HEK293 (cell line): Measurements from ENCODE around the gene SMIM26.

Source experiments
- CTCF ChIP-seq: fragments of 450-650 bp; formaldehyde crosslinking; IDR thresholded peaks from 2 replicates; pipeline ENCODE4 v1.5.1; 2016; ENCODE audit warnings: missing biosample characterization, missing genetic modification characterization
- EGR2 ChIP-seq: fragments of 450-650 bp; formaldehyde crosslinking; IDR thresholded peaks from 2 replicates; pipeline ENCODE4 v1.5.1; 2016; ENCODE audit warnings: low read depth, missing biosample characterization, missing genetic modification characterization
- GLIS2 ChIP-seq: fragments of 450-650 bp; formaldehyde crosslinking; IDR thresholded peaks from 2 replicates; pipeline ENCODE4 v1.5.1; 2016; ENCODE audit warnings: missing biosample characterization, missing genetic modification characterization
- HIC1 ChIP-seq: fragments of 450-650 bp; formaldehyde crosslinking; IDR thresholded peaks from 2 replicates; pipeline ENCODE4 v1.5.1; 2016; ENCODE audit warnings: missing biosample characterization, missing genetic modification characterization
- INSM2 ChIP-seq: fragments of 450-650 bp; formaldehyde crosslinking; IDR thresholded peaks from 2 replicates; pipeline ENCODE4 v1.5.1; 2016; ENCODE audit warnings: missing biosample characterization, missing genetic modification characterization
- KLF1 ChIP-seq: fragments of 450-650 bp; formaldehyde crosslinking; IDR thresholded peaks from 2 replicates; pipeline ENCODE4 v1.5.1; 2016; ENCODE audit warnings: missing biosample characterization, missing genetic modification characterization
- KLF16 ChIP-seq: fragments of 450-650 bp; formaldehyde crosslinking; IDR thresholded peaks from 2 replicates; pipeline ENCODE4 v1.5.1; 2017; ENCODE audit warnings: missing biosample characterization, missing genetic modification characterization
- KLF8 ChIP-seq: fragments of 450-650 bp; formaldehyde crosslinking; IDR thresholded peaks from 2 replicates; pipeline ENCODE4 v1.5.1; 2016; ENCODE audit warnings: missing biosample characterization, missing genetic modification characterization
- SP7 ChIP-seq: fragments of 450-650 bp; formaldehyde crosslinking; IDR thresholded peaks from 2 replicates; pipeline ENCODE4 v1.5.1; 2016; ENCODE audit warnings: missing biosample characterization, missing genetic modification characterization
- YY1 ChIP-seq: fragments of 450-650 bp; formaldehyde crosslinking; IDR thresholded peaks from 2 replicates; pipeline ENCODE4 v1.5.1; 2018; ENCODE audit warnings: missing biosample characterization, missing genetic modification characterization
- ZNF174 ChIP-seq: fragments of 450-650 bp; formaldehyde crosslinking; IDR thresholded peaks from 2 replicates; pipeline ENCODE4 v1.5.0; 2017; ENCODE audit warnings: missing biosample characterization, mild to moderate bottlenecking, missing genetic modification characterization
- ZNF184 ChIP-seq: fragments of 450-650 bp; IDR thresholded peaks from 2 replicates; pipeline ENCODE4 v1.5.1; 2018; ENCODE audit warnings: missing biosample characterization, mild to moderate bottlenecking, missing genetic modification characterization
- ZNF2 ChIP-seq: fragments of 450-650 bp; formaldehyde crosslinking; IDR thresholded peaks from 2 replicates; pipeline ENCODE4 v1.5.1; 2016; ENCODE audit warnings: missing biosample characterization, missing genetic modification characterization
- ZNF202 ChIP-seq: fragments of 450-650 bp; formaldehyde crosslinking; IDR thresholded peaks from 2 replicates; pipeline ENCODE4 v1.5.1; 2016; ENCODE audit warnings: missing biosample characterization, missing genetic modification characterization, borderline replicate concordance
- ZNF211 ChIP-seq: fragments of 450-650 bp; formaldehyde crosslinking; IDR thresholded peaks from 2 replicates; pipeline ENCODE4 v1.5.1; 2016; ENCODE audit warnings: low read depth, missing biosample characterization, missing genetic modification characterization
- ZNF350 ChIP-seq: fragments of 450-650 bp; formaldehyde crosslinking; IDR thresholded peaks from 2 replicates; pipeline ENCODE4 v1.5.0; 2017; ENCODE audit warnings: missing biosample characterization, mild to moderate bottlenecking, missing genetic modification characterization
- ZNF391 ChIP-seq: fragments of 450-650 bp; formaldehyde crosslinking; IDR thresholded peaks from 2 replicates; pipeline ENCODE4 v1.5.1; 2016; ENCODE audit warnings: low read depth, missing biosample characterization, missing genetic modification characterization, borderline replicate concordance
- ZNF518A ChIP-seq: fragments of 450-650 bp; formaldehyde crosslinking; conservative IDR thresholded peaks from 2 replicates; pipeline ENCODE4 v1.5.1; 2016; ENCODE audit warnings: low read depth, missing biosample characterization, missing genetic modification characterization
- ZNF548 ChIP-seq: fragments of 450-650 bp; formaldehyde crosslinking; IDR thresholded peaks from 2 replicates; pipeline ENCODE4 v1.5.1; 2016; ENCODE audit warnings: missing biosample characterization, missing genetic modification characterization
- ZNF561 ChIP-seq: fragments of 450-650 bp; IDR thresholded peaks from 2 replicates; pipeline ENCODE4 v1.5.1; 2018; ENCODE audit warnings: missing biosample characterization, missing genetic modification characterization, borderline replicate concordance
- ZNF596 ChIP-seq: fragments of 450-650 bp; IDR thresholded peaks from 2 replicates; pipeline ENCODE4 v1.5.0; 2018; ENCODE audit warnings: missing biosample characterization, mild to moderate bottlenecking, missing genetic modification characterization, moderate library complexity
- ZNF626 ChIP-seq: fragments of 450-650 bp; sonication (Bioruptor Pico); formaldehyde crosslinking; IDR thresholded peaks from 2 replicates; pipeline ENCODE4 v1.5.1; 2018; ENCODE audit warnings: missing biosample characterization, missing genetic modification characterization, inconsistent platforms
- ZNF660 ChIP-seq: fragments of 450-650 bp; IDR thresholded peaks from 2 replicates; pipeline ENCODE4 v1.5.1; 2018; ENCODE audit warnings: missing biosample characterization, mild to moderate bottlenecking, missing genetic modification characterization
- ZNF785 ChIP-seq: fragments of 450-650 bp; formaldehyde crosslinking; IDR thresholded peaks from 2 replicates; pipeline ENCODE4 v1.5.1; 2016; ENCODE audit warnings: missing biosample characterization, missing genetic modification characterization
- ZSCAN18 ChIP-seq: fragments of 450-650 bp; formaldehyde crosslinking; IDR thresholded peaks from 2 replicates; pipeline ENCODE4 v1.5.1; 2016; ENCODE audit warnings: missing biosample characterization, missing genetic modification characterization
- ZSCAN30 ChIP-seq: fragments of 450-650 bp; IDR thresholded peaks from 2 replicates; pipeline ENCODE4 v1.5.1; 2018; ENCODE audit warnings: missing biosample characterization, mild to moderate bottlenecking, missing genetic modification characterization, moderate library complexity
- ZXDB ChIP-seq: fragments of 450-650 bp; formaldehyde crosslinking; IDR thresholded peaks from 2 replicates; pipeline ENCODE4 v1.5.1; 2016; ENCODE audit warnings: missing biosample characterization, missing genetic modification characterization

The SMIM26 gene

GRCh38 chr20:18587665-18588573, 20.7 kb downstream of the SMIM26 start, which contains the start of gene DTD1 (continued):
- TF ChIP-seq KLF8 (tag by site-specific recombination), result peak; percentile 92
- TF ChIP-seq ZNF518A, result peak; percentile 39; the same call in 1 of the 2 replicates
- peak; percentile 85 for TF ChIP-seq KLF16
- TF ChIP-seq YY1, result peak; percentile 77; the same call in 1 of the 2 replicates
- TF ChIP-seq ZNF211, result no peak
- TF ChIP-seq ZNF785 (tag by site-specific recombination), result 0 out of 2 replicates have a peak, but pooled peaks have one; percentile 35
- peak; percentile 68; the same call in 1 of the 2 replicates for TF ChIP-seq ZNF184 (tag by site-specific recombination)
- TF ChIP-seq EGR2 (tag by site-specific recombination), result peak; percentile 97
- TF ChIP-seq KLF1, result peak; percentile 94
- peak; percentile 34; the same call in 1 of the 2 replicates for TF ChIP-seq ZNF202
- TF ChIP-seq ZNF350 (tag by site-specific recombination), result peak; percentile 67; the same call in 1 of the 2 replicates
- TF ChIP-seq INSM2, result 0 out of 2 replicates have a peak, but pooled peaks have one; percentile 13
- TF ChIP-seq ZSCAN30 (tag by site-specific recombination), result peak; percentile 94
- peak; percentile 72; the same call in 1 of the 2 replicates for TF ChIP-seq ZNF626 (tag by site-specific recombination)
- TF ChIP-seq ZNF660 (tag by site-specific recombination), result peak; percentile 78; the same call in 1 of the 2 replicates
- TF ChIP-seq ZNF2 (tag by site-specific recombination), result no peak
- peak; percentile 34 for TF ChIP-seq SP7 (tag by site-specific recombination)
- TF ChIP-seq ZNF548 (tag by site-specific recombination), result no peak
- TF ChIP-seq ZNF391 (tag by site-specific recombination), result no peak
- peak; percentile 68; the same call in 1 of the 2 replicates for TF ChIP-seq HIC1 (tag by site-specific recombination)
- peak; percentile 18; the same call in 1 of the 2 replicates for TF ChIP-seq ZXDB (tag by site-specific recombination)
- peak; percentile 88 for TF ChIP-seq ZNF174 (tag by site-specific recombination)
- TF ChIP-seq CTCF (tag by site-specific recombination), result peak; percentile 80
- TF ChIP-seq GLIS2 (tag by site-specific recombination), result peak; percentile 72
- TF ChIP-seq ZSCAN18 (tag by site-specific recombination), result no peak
- peak; percentile 68 for TF ChIP-seq ZNF596 (tag by site-specific recombination)
- TF ChIP-seq ZNF561, result peak; percentile 96
